Purkinje cell (primary cell): ENCODE data around the gene VN1R2. TPM values are rescaled to one million over a fixed set of nuclear protein-coding genes. Genes with fewer than 3 reads are reported as not detected.

Source experiments
- polyA plus RNA-seq: library from polyadenylated mRNA; unstranded; fragments of >200 nt; fragmentation: Nextera tagmentation; gene quantifications from 2 replicates; pipeline ENCODE4 v1.2.1, GENCODE V29; 2014

VN1R2 gene, protein sequence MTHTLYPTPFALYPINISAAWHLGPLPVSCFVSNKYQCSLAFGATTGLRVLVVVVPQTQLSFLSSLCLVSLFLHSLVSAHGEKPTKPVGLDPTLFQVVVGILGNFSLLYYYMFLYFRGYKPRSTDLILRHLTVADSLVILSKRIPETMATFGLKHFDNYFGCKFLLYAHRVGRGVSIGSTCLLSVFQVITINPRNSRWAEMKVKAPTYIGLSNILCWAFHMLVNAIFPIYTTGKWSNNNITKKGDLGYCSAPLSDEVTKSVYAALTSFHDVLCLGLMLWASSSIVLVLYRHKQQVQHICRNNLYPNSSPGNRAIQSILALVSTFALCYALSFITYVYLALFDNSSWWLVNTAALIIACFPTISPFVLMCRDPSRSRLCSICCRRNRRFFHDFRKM
- not detected in 2 replicates for polyA plus RNA-seq

GRCh38 chr19:53257715-53258342 is at the start of gene VN1R2:
VN1R2 (plus strand) TSS chr19:53258292; CDS start chr19:53258376, 84 bp downstream.

DNA sequence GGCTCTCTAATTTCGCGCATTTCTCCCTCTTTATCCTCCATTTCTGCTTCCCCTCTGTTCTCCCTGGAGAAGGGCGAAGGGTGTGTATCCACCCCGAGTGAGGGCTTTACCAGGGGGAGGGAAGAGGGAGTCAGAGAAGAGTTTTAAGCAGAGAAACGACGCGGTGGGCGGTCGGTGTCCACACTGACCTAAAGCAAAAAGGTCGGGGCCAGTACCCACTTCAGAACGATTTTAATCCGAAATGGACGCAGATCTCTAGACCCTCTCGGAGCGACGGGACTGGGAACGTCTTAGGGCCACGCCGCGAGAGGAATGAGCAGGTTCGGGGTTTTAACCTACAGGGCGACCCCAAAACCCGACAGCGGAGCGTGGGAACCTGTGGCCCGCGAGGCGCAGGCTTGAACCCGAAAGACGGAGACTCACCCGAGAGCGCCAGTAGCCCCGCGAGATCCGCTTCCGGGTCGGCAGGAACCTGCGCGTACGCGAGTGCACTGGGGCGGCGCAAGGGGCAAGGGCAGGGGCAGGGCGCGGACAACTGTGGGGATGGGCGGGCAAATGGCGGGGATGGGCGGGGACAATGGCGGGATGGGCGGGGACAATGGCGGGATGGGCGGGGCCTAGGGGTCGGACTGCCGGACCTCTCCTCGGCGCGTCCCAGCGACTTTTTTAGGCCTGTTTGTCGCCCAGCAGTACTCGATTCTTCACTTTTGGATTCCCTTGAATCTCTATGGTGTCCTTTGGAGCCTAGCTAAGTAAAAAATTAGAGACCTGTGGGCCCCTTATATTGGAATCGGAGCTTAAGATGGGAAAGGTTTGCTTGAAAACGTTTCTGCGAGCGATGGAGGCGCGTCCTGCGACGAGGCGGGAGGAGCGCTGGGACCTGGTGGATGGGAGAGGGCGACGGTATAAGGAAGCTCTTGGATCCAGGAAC is 3.4 kb upstream of the VN1R2 start, which contains the start of gene ZNF677:
Gene ZNF677, minus strand, starts transcription at position 463 of the 931 bp plus-strand sequence. CDS start 3,323 bp downstream, outside the sequence.

GRCh38 chr19:53267623-53268022 is 9.5 kb downstream of the VN1R2 start, which contains the start of gene VN1R4:
VN1R4 (minus strand) TSS chr19:53267723; CDS start chr19:53267665, 58 bp downstream.

Other genes starting within 250 kb of the VN1R2 start
- gene ERVV-1, start 244.4 kb upstream of the VN1R2 start, polyA plus RNA-seq = not detected in 2 replicates
- gene ERVV-2, start 213.6 kb upstream of the VN1R2 start, polyA plus RNA-seq = not detected in 2 replicates
- gene ZNF160, start 154.9 kb upstream of the VN1R2 start, polyA plus RNA-seq = 6.8 and 8.2 TPM in 2 replicates
- gene ZNF415, start 125.4 kb upstream of the VN1R2 start, polyA plus RNA-seq = 46.1 and 56.6 TPM in 2 replicates
- 4.1 and 5.0 TPM in 2 replicates for gene ZNF347, start 99.2 kb upstream of the VN1R2 start, polyA plus RNA-seq
- gene ZNF665, start 64.9 kb upstream of the VN1R2 start, polyA plus RNA-seq = 1.6 and 3.5 TPM in 2 replicates
- 18.1 and 19.4 TPM in 2 replicates for gene ZNF677, start 3.4 kb upstream of the VN1R2 start, polyA plus RNA-seq
- not detected in 2 replicates for gene VN1R4, start 9.4 kb downstream of the VN1R2 start, polyA plus RNA-seq
- gene ZNF845, start 75.5 kb downstream of the VN1R2 start, polyA plus RNA-seq = 1.9 and 3.6 TPM in 2 replicates
- gene ZNF525, start 107.4 kb downstream of the VN1R2 start, polyA plus RNA-seq = 8.0 and 15.0 TPM in 2 replicates
- gene ZNF765, start 136.9 kb downstream of the VN1R2 start, polyA plus RNA-seq = 3.7 and 4.8 TPM in 2 replicates
- 4.9 and 6.5 TPM in 2 replicates for gene ZNF761, start 173.7 kb downstream of the VN1R2 start, polyA plus RNA-seq
- 1.2 and 6.8 TPM in 2 replicates for gene ZNF813, start 209.4 kb downstream of the VN1R2 start, polyA plus RNA-seq